ENCODE measurements around the gene HSP90AB1.

HSP90AB1 gene

DNA sequence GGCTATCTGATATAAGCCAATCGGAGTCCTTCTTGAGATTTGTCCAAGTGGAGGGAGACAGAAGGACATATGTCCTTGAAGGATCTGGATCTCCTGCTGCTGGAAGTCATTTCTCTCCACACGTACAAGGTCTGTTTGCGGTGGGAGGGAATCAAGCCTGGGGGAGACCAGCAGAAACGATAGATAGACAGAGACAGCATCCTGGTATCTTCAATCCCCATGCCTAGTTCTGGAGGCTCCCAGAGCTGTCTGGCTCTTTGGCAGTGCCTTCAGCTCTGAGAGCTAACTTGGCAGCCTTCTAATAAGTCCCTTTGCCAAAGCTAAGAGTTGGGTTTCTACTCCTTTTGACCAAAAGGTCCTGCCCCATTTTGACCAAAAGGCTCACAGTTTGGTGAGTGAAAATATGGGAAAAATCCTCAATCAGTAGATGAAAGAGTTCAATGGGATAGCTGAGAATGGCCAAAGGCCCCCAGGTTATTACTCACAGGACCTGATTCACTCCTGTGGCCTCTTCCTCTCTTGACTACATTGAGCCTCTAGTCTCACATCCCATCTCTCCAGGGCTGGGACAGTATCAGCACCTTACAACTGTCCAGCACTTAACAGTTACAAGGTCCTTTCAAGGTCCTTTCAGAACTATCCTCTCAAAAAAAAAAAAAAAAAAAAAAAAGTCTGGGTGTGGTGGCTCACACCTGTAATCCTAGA lies 45.9 kb downstream of the HSP90AB1 start:
- DNase-seq: no peak

DNA sequence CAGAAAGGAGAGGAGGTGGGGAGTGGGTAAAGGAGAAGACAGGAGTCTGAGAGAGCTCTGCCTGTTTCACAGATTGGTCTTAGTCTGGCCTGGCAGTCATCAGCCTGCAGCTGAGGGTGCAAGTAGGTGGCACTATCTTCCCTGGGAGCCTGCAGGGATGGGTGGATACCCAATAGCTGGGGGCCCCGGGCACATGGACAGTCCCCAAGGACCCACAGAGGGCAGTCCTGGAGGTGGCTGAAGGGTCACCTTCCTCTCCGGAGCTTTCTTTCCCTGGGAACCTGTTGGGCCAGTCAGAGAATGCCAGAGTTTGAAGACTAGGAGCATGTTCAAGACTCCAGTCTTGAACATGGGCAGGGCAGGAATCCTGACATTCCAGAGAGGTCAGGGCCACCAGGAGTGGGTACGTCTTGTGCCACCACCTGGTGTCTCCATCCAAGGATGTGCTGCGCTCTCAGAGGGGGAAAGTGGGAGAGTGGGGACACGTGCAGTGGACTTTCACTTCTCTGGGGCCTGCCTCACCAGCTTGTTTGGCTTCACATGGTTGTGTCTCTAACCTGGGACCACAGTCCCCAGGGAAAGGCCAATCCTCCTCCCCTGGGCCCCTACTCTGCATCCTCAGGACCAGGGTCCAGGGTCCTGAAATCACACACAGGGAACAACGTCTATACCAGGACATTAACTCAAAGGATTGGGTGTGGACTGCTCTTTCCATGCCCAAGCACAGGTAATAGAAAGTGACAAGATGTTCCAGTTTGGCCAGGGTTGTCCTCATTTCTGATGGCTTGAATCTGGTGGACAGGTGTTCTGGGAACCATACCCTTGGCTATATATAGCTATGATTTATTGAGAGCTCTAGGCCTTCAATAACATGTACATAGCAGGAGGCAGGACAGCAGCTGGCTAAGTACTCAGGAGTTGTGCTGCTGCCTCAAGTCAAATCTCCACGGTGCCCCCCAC lies 48.2 kb downstream of the HSP90AB1 start:
- no peak for DNase-seq

DNA sequence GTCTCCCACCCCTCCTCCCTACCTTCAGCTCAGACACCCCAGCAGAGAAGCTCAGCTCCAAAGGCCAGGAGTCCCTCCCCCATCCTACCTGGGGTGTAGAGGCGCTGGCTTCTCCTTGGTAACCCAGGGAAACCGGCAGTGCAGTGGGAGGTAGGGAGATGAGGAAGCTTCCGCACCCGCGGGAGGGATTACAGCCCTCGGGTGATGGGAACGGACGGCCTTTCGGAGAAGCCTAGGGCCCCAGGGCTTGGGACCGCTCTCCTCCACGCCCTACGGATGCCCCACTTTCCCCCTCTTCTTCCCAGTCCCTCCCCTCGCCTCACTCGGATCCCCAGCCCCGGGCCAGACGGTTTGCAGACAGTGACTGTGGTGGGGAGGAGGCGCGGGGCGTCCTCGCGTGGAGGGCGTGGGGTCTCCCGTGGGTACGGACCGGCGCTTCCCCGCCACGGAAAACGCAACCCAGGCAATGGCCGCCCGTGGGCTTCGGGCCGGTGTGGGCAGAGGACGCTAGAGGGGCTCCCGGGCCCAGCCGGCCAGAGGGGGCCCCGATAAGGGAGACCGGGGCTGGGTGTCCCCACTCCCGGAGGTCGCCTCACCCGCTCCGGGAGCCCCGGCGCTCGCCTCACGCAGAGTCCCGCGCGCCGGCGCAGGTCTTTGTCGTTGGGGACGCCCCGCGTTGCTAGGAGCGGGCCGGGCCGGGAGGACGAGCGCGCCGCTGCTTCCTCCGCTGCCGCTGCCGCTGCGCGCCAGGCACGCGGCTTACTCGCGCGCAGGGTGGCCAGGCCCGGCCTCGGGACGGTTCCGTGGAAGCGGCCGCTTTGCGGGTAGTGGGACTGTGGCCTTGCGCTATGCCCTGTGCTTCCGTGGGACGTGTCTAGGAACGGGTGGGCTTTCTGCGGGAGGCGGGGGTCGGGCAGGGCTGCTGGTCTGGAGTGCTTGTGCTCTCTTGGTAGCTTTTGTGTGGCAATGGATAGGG lies 50.5 kb downstream of the HSP90AB1 start:
- DNase-seq: peak; percentile 52

DNA sequence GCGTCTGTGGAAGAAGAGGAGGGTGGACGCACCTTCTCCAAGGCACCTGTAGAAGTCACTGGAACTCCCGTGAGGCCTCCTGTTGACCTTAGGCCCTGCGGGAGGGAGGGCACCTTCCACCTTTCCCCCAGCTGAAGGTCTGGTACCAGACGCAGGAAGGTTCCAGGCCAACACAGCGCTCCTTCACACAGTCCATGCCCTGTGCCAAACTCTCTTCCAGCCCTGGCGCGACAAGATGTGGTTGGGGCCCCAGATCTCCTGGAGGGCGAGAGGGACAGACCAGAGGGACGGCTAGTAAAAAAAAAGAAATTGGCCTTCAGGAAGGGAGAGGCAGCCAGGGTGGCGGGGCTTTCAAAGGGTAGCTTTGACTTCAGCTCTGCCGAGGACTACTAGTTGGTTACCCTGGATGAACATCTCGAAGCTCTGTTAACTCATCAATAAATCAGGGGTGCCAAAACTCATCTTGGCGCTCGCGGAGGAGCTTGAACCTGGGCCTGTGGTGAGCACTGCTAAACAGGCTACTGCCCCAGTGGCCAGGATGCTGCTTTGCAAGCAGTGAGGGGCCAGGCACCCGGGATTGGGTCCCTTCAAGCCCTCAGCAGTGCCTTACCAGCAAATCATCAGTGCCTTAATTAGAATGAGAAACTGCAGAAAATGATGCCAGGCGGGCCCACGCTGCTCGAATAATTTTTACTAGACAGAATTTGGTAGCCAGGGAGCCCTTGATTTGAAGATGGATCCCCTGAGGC lies 51.3 kb downstream of the HSP90AB1 start:
- DNase-seq: no peak

DNA sequence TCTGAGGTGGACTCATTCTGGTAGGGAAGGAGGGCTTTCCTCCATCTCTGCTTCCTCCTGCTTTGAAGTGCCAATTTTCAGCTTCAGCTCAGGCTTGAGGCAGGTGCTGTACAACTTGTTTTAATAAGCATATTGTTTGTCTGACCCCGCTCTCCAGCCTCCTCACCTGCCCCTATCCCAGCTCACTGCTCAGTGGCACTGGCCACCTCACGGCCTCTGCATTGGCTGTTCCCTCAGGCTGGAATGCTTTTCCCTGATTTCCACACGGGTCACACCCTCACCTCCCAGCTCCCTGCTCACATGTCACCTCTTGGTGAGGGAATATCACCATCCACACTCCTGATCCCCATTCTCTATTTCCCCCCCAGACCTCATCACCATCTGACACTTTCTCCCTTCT lies 52.0 kb downstream of the HSP90AB1 start:
- DNase-seq: no peak

DNA sequence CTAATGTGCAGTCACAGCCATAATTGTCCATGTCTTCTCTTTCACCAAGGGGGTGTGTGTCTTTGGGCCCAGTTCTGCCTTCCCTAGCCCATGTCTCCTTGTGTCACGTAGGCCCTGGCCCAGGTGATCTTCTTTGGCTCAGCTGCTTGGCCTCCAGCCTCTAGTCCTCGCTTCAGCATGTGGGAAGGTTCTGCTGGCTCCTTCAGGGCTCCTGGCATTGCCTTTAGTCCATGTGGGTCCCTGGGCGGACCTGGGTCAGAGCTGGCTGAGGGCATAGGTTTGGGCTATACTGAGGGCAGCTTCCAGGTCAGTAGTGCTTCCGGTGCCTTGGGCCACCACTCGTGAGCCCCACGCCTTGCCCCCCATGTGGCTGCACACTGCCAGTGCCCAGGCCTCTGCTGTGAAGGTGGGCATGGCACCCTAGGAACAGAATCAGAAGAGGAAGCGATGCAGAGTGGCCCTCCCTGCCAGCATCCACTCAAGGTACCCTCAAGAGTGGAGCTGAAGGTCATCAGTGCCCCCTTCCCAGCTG lies 53.5 kb downstream of the HSP90AB1 start:
- DNase-seq: no peak

DNA sequence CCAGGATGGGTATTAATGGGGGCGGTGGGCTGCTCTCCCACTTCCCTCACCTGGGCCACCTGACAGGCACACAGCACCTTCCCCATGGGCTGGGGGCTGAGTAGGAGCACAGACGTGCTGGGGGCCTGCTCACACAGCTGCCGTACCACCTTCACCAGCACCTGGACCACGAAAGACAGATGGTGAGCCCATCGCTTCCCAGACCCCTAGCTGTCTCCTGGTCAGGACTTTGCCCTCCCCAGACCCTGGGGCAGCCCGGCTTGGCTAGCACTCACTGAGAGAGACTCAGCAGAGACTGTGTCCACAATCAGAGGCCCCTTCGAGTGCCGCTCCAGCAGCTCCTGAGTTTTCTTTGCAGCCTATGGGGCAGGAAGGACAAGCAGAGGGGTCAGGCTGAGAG lies 54.2 kb downstream of the HSP90AB1 start:
- no peak for DNase-seq

DNA sequence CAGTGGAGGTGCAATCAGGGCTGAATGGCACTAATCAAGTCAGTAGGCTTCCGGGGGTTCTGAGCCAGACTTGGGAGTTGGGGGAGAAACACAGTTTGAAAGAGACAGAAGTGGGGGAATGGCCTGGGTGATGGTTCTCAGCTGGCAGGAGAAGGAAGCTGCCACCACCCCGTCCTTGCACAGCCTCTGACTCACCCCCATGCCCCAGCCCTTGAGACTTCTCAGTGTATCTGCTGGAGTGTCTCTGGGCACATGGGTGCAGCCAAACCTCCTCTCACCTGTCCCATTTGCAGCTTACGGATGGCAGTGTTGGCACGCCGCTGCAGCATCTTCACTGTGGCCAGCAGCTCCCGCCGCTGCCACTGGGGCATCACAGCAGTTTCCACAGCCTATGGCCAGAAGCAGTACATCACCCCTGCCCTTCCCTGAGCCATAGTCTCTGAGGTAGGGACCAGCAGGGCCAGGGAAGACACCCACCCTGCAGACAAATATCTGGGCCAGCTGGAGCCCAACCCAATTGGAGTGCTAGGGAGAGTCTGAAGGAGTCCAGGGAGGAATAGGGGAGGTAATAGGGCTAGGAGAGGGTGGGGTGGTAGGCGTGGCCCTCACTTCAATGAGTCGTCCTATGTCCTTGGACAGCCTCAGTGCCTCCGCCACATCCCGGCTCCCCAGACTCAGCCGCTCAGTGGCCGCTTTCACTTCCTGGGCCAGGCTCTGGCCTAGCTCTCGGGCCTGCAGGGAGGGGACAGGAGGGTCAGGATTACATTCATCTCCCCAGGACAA lies 55.1 kb downstream of the HSP90AB1 start:
- no peak for DNase-seq

DNA sequence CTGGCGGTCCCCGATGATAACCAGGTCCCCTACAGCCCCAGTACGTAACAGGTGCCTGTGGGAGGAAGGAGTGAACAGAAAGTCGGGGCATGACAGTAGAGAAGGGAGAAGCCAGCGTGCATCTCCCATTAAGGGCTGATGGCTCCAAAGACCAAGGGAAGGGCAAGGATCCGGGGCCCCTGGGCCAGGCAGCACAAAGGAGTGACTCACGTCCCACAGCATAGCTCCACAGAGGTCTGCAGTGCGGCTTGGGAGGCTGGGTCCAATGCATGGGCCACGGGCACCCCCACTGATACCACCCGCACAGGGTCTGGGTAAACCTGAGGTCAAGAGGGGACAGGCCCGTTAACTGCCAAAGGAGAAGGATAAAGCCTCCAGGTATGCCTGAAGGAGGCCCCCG lies 56.0 kb downstream of the HSP90AB1 start:
- DNase-seq: no peak
